ENCODE data around the gene CDH4.

Gene CDH4

GRCh38 chr20:61965606-61966491 lies 713.8 kb downstream of the CDH4 start:
- DNase-seq: no peak
- TF ChIP-seq EZH2 (IDR thresholded peaks at IDR 0.05; ENCODE audit: borderline replicate concordance, low read depth, low read length, severe bottlenecking) (no peak), CTCF (IDR thresholded peaks at IDR 0.05; ENCODE audit: borderline replicate concordance, extremely low read depth, low read length, poor library complexity, severe bottlenecking) (peak; percentile 24)
- no peak for ATAC-seq (ENCODE audit: insufficient read depth, low read depth)
- no peak overlapping the region for H3K9ac ChIP-seq (ENCODE audit: low read depth, low read length)
- no peak overlapping the region for H3K27ac ChIP-seq (ENCODE audit: low read length)
- H2AFZ ChIP-seq (ENCODE audit: low read depth, low read length): no peak overlapping the region
- H3K4me2 ChIP-seq (ENCODE audit: insufficient read depth, low read length): no peak overlapping the region
- H3K79me2 ChIP-seq (ENCODE audit: insufficient read depth, low read length): no peaks in the 10 kb centered on the region
- H3K4me1 ChIP-seq (ENCODE audit: insufficient read depth, low read length): no peaks in the 10 kb centered on the region
- no peaks in the 10 kb centered on the region for H3K36me3 ChIP-seq (ENCODE audit: insufficient read depth, low read length)
- H3K4me3 ChIP-seq (ENCODE audit: low read depth in 1 of 2, low read length in 2 of 2): no peak overlapping the region
- H3K9me3 ChIP-seq (ENCODE audit: insufficient read depth, low read length, severe bottlenecking): no peaks in the 10 kb centered on the region
- no peaks in the 10 kb centered on the region for H3K27me3 ChIP-seq (ENCODE audit: insufficient read depth, low read length, poor library complexity)
- H4K20me1 ChIP-seq (ENCODE audit: insufficient read depth, low read length): peaks cover 20% of the 10 kb centered on the region

- ATAC-seq (ENCODE audit: insufficient read depth, low read depth): no peak
- no peak overlapping the region for H3K4me3 ChIP-seq (ENCODE audit: low read depth in 1 of 2, low read length in 2 of 2)
Measured at GRCh38 chr20:61966492-61967244, 714.6 kb downstream of the CDH4 start.

GRCh38 chr20:61967300-61967699 lies 715.2 kb downstream of the CDH4 start:
- H2AFZ ChIP-seq (ENCODE audit: low read depth, low read length): no peak overlapping the region
- ATAC-seq (ENCODE audit: insufficient read depth, low read depth): no peak
- no peak overlapping the region for H3K27ac ChIP-seq (ENCODE audit: low read length)
- no peaks in the 10 kb centered on the region for H3K4me1 ChIP-seq (ENCODE audit: insufficient read depth, low read length)
- no peak for TF ChIP-seq CTCF (IDR thresholded peaks at IDR 0.05; ENCODE audit: borderline replicate concordance, extremely low read depth, low read length, poor library complexity, severe bottlenecking)
- TF ChIP-seq EZH2 (IDR thresholded peaks at IDR 0.05; ENCODE audit: borderline replicate concordance, low read depth, low read length, severe bottlenecking): no peak
- no peak overlapping the region for H3K9ac ChIP-seq (ENCODE audit: low read depth, low read length)
- no peaks in the 10 kb centered on the region for H3K9me3 ChIP-seq (ENCODE audit: insufficient read depth, low read length, severe bottlenecking)
- peaks cover 21% of the 10 kb centered on the region for H4K20me1 ChIP-seq (ENCODE audit: insufficient read depth, low read length)
- no peak for DNase-seq
- H3K4me3 ChIP-seq (ENCODE audit: low read depth in 1 of 2, low read length in 2 of 2): no peak overlapping the region
- no peaks in the 10 kb centered on the region for H3K27me3 ChIP-seq (ENCODE audit: insufficient read depth, low read length, poor library complexity)
- no peak overlapping the region for H3K4me2 ChIP-seq (ENCODE audit: insufficient read depth, low read length)
- H3K79me2 ChIP-seq (ENCODE audit: insufficient read depth, low read length): no peaks in the 10 kb centered on the region
- H3K36me3 ChIP-seq (ENCODE audit: insufficient read depth, low read length): peaks cover 5% of the 10 kb centered on the region; the same call in 1 of the 2 replicates

More at GRCh38 chr20:61966492-61967244, 714.6 kb downstream of the CDH4 start:
- TF ChIP-seq EZH2 (IDR thresholded peaks at IDR 0.05; ENCODE audit: borderline replicate concordance, low read depth, low read length, severe bottlenecking) (no peak), CTCF (IDR thresholded peaks at IDR 0.05; ENCODE audit: borderline replicate concordance, extremely low read depth, low read length, poor library complexity, severe bottlenecking) (no peak)
- no peak overlapping the region for H3K9ac ChIP-seq (ENCODE audit: low read depth, low read length)
- H3K9me3 ChIP-seq (ENCODE audit: insufficient read depth, low read length, severe bottlenecking): no peaks in the 10 kb centered on the region
- no peak for DNase-seq
- H3K4me2 ChIP-seq (ENCODE audit: insufficient read depth, low read length): no peak overlapping the region
- peaks cover 20% of the 10 kb centered on the region for H4K20me1 ChIP-seq (ENCODE audit: insufficient read depth, low read length)
- H3K36me3 ChIP-seq (ENCODE audit: insufficient read depth, low read length): peaks cover 1% of the 10 kb centered on the region; the same call in 1 of the 2 replicates
- no peak overlapping the region for H2AFZ ChIP-seq (ENCODE audit: low read depth, low read length)
- H3K4me1 ChIP-seq (ENCODE audit: insufficient read depth, low read length): no peaks in the 10 kb centered on the region
- no peak overlapping the region for H3K27ac ChIP-seq (ENCODE audit: low read length)
- H3K27me3 ChIP-seq (ENCODE audit: insufficient read depth, low read length, poor library complexity): no peaks in the 10 kb centered on the region
- H3K79me2 ChIP-seq (ENCODE audit: insufficient read depth, low read length): no peaks in the 10 kb centered on the region
